Measurements from ENCODE around the gene MAPK9.

DNA sequence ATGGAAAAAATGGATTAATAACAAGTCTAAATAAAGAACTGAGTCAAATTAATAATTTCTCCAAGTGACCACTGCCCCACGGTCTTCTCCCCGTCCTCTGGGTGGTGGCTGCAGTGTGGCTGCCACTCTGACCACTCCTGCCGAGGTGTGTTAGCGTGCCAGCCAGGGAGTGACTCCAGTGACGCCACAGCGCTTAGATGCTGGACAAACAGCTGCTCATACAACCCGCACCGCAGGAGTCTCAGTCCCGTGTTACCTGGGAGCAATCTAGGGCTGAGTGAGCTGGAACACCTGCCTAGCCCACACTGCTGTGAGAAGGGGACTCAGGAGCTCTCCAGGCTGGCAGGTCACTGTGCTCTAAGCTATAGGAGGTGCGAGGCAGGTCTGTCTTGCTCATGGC, 10.2 kb downstream of the MAPK9 start:
- no peak for TF ChIP-seq EZH2phosphoT487 (conservative IDR thresholded peaks at IDR 0.05; ENCODE audit: low read length)
- TF ChIP-seq, protein P1, sequence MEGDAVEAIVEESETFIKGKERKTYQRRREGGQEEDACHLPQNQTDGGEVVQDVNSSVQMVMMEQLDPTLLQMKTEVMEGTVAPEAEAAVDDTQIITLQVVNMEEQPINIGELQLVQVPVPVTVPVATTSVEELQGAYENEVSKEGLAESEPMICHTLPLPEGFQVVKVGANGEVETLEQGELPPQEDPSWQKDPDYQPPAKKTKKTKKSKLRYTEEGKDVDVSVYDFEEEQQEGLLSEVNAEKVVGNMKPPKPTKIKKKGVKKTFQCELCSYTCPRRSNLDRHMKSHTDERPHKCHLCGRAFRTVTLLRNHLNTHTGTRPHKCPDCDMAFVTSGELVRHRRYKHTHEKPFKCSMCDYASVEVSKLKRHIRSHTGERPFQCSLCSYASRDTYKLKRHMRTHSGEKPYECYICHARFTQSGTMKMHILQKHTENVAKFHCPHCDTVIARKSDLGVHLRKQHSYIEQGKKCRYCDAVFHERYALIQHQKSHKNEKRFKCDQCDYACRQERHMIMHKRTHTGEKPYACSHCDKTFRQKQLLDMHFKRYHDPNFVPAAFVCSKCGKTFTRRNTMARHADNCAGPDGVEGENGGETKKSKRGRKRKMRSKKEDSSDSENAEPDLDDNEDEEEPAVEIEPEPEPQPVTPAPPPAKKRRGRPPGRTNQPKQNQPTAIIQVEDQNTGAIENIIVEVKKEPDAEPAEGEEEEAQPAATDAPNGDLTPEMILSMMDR (IDR thresholded peaks at IDR 0.05; ENCODE audit: insufficient read depth, low read length, poor library complexity, severe bottlenecking) = no peak

Data from SU-DHL-6 (cell line).